MM.1S (cell line): ENCODE results near the gene WNT3.

Experiments
- DNase-seq: peaks from one replicate; pipeline ENCODE4 v3.0.0-alpha.2; 2015
- H2AFZ ChIP-seq: fragments of 300-600 bp; sonication (generic); 2 replicates; pipeline ENCODE4 v1.6.0; 2016; ENCODE audit warnings: antibody characterized with exemption, low read length
- H3F3A ChIP-seq: fragments of 300-600 bp; sonication (generic); 2 replicates; pipeline ENCODE4 v1.6.1; 2016; ENCODE audit warnings: mild to moderate bottlenecking, antibody characterized with exemption, low read length, moderate library complexity, mixed read lengths; ENCODE audit not compliant: insufficient read depth
- H3K27ac ChIP-seq: fragments of 300-600 bp; sonication (generic); 2 replicates; pipeline ENCODE4 v1.5.1; 2016; ENCODE audit warnings: mild to moderate bottlenecking, low read length
- H3K27me3 ChIP-seq: fragments of 300-600 bp; sonication (generic); replicated peaks from 2 replicates; pipeline ENCODE4 v1.6.0; 2016; ENCODE audit warnings: low read length; ENCODE audit not compliant: insufficient read depth
- H3K36me3 ChIP-seq: fragments of 300-600 bp; sonication (generic); replicated peaks from 2 replicates; pipeline ENCODE4 v1.6.1; 2016; ENCODE audit warnings: mild to moderate bottlenecking, low read length, mixed read lengths; ENCODE audit not compliant: insufficient read depth
- H3K4me1 ChIP-seq: fragments of 300-600 bp; sonication (generic); 2 replicates; pipeline ENCODE4 v1.6.1; 2016; ENCODE audit warnings: low read length, mixed read lengths
- H3K4me2 ChIP-seq: fragments of 300-600 bp; sonication (generic); 2 replicates; pipeline ENCODE4 v1.6.0; 2016; ENCODE audit warnings: low read depth, low read length
- H3K4me3 ChIP-seq: fragments of 300-600 bp; sonication (generic); 2 replicates; pipeline ENCODE4 v1.5.1; 2016; ENCODE audit warnings: low read length, mixed read lengths
- H3K79me2 ChIP-seq: fragments of 300-600 bp; sonication (generic); 2 replicates; pipeline ENCODE4 v1.6.1; 2016; ENCODE audit warnings: mixed run types, low read length, mixed read lengths
- H3K9ac ChIP-seq: fragments of 300-600 bp; sonication (generic); 2 replicates; pipeline ENCODE4 v1.6.1; 2016; ENCODE audit warnings: low read length, mixed read lengths
- H3K9me2 ChIP-seq: fragments of 300-600 bp; sonication (generic); replicated peaks from 2 replicates; pipeline ENCODE4 v1.6.1; 2016; ENCODE audit warnings: mild to moderate bottlenecking, low read length, mixed read lengths; ENCODE audit not compliant: insufficient read depth
- H3K9me3 ChIP-seq: fragments of 300-600 bp; sonication (generic); replicated peaks from 2 replicates; pipeline ENCODE4 v1.6.1; 2016; ENCODE audit warnings: mild to moderate bottlenecking, low read length, mixed read lengths; ENCODE audit not compliant: insufficient read depth
- H4K20me1 ChIP-seq: fragments of 300-600 bp; sonication (generic); 2 replicates; pipeline ENCODE4 v1.6.1; 2016; ENCODE audit warnings: mild to moderate bottlenecking, low read length, moderate library complexity, mixed read lengths; ENCODE audit not compliant: insufficient read depth
- EZH2 ChIP-seq: fragments of 300-600 bp; sonication (generic); optimal IDR thresholded peaks from 2 replicates; pipeline ENCODE3; 2017; ENCODE audit warnings: low read depth, mild to moderate bottlenecking, antibody characterized with exemption, low read length, mixed read lengths
- EZH2phosphoT487 ChIP-seq: fragments of 300-600 bp; sonication (generic); IDR thresholded peaks from 2 replicates; pipeline ENCODE4 v1.6.1; 2018; ENCODE audit warnings: antibody characterized with exemption, low read length
- TF ChIP-seq, protein P1 (sequence below): fragments of 300-600 bp; sonication (generic); IDR thresholded peaks from 2 replicates; pipeline ENCODE4 v1.5.1; 2016; ENCODE audit warnings: antibody characterized with exemption, low read length, mixed read lengths

WNT3 gene

DNA sequence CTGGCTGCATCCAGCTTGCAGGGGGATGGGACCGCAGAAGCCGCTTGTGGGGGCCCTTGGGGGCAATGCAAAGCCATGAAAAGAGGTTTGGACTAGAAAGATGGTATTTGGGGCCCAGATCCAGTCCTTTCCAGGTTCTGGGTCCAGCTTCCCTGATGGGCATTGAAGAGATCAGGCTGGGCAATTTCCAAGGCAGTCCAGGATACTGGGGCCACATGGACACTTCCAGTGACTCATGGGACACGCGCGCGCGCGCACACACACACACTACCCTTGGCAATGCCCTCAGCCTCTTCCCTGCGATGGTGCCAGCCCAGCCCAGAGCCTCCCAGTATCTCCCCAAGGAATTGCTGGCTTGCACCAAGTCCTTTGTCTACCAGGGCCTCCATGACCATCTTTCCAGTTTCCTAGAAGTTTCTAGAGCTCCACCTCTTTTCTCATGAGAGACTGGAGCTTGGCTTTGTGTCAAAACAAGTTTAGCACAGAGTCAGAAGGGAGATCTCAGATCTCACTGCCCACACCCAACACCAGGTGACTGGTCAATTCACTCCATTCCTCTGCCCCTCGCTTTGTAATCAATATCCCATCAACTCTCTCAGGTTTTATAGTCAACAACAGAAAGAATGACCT is 44.3 kb downstream of the WNT3 start:
- no peak overlapping the region for H3K4me3 ChIP-seq
- no peaks in the 10 kb centered on the region for H3F3A ChIP-seq
- H3K27ac ChIP-seq: no peak overlapping the region
- no peaks in the 10 kb centered on the region for H3K79me2 ChIP-seq
- no peaks in the 10 kb centered on the region for H4K20me1 ChIP-seq
- no peak overlapping the region for H3K9ac ChIP-seq
- H3K36me3 ChIP-seq: no peaks in the 10 kb centered on the region
- H2AFZ ChIP-seq: no peak overlapping the region
- DNase-seq: no peak
- no peaks in the 10 kb centered on the region for H3K9me3 ChIP-seq
- 0 out of 2 replicates have a peak, but pooled peaks cover 5% of the 10 kb centered on the region for H3K4me1 ChIP-seq
- no peaks in the 10 kb centered on the region for H3K9me2 ChIP-seq
- peaks cover 77% of the 10 kb centered on the region for H3K27me3 ChIP-seq
- H3K4me2 ChIP-seq: no peak overlapping the region
- no peak for TF ChIP-seq EZH2phosphoT487
- TF ChIP-seq, protein P1, sequence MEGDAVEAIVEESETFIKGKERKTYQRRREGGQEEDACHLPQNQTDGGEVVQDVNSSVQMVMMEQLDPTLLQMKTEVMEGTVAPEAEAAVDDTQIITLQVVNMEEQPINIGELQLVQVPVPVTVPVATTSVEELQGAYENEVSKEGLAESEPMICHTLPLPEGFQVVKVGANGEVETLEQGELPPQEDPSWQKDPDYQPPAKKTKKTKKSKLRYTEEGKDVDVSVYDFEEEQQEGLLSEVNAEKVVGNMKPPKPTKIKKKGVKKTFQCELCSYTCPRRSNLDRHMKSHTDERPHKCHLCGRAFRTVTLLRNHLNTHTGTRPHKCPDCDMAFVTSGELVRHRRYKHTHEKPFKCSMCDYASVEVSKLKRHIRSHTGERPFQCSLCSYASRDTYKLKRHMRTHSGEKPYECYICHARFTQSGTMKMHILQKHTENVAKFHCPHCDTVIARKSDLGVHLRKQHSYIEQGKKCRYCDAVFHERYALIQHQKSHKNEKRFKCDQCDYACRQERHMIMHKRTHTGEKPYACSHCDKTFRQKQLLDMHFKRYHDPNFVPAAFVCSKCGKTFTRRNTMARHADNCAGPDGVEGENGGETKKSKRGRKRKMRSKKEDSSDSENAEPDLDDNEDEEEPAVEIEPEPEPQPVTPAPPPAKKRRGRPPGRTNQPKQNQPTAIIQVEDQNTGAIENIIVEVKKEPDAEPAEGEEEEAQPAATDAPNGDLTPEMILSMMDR: no peak
- no peak for TF ChIP-seq EZH2

GRCh38 chr17:46773676-46774075 is 44.8 kb downstream of the WNT3 start:
- H3K9ac ChIP-seq: no peak overlapping the region

DNA sequence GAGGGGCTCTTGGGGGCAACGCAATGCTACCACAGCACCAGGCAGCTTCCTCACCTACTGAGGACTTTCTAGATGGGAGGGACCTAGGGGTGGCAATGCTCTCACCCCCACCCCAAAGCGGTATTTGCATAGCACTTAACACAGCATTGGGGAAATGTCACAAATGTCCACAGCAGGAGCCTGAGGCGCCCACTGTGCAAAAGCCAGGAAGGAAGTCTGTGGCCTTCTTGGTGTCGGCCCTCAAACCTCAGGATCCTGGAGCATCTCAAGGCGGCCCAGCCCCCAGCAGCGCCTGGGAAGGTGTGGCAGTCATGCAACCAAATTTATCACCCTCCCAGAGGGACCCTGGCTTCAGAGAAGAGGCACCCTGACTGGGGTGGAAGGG is 45.3 kb downstream of the WNT3 start:
- Histone ChIP-seq H3K79me2 (no peaks in the 10 kb centered on the region), H3K4me1 (0 out of 2 replicates have a peak, but pooled peaks cover 5% of the 10 kb centered on the region), H3K36me3 (no peaks in the 10 kb centered on the region), H2AFZ (no peak overlapping the region), H3K9ac (no peak overlapping the region), H3K27me3 (peaks cover 68% of the 10 kb centered on the region), H3K27ac (no peak overlapping the region), H3K4me2 (no peak overlapping the region), H3F3A (no peaks in the 10 kb centered on the region), H3K9me3 (no peaks in the 10 kb centered on the region), H3K4me3 (no peak overlapping the region), H4K20me1 (no peaks in the 10 kb centered on the region), H3K9me2 (no peaks in the 10 kb centered on the region)
- DNase-seq: no peak
- TF ChIP-seq EZH2 (no peak), EZH2phosphoT487 (no peak)
- TF ChIP-seq, protein P1: no peak

More at GRCh38 chr17:46773676-46774075, 44.8 kb downstream of the WNT3 start:
- Histone ChIP-seq H3K4me1 (0 out of 2 replicates have a peak, but pooled peaks cover 5% of the 10 kb centered on the region), H4K20me1 (no peaks in the 10 kb centered on the region), H3K9me3 (no peaks in the 10 kb centered on the region), H3F3A (no peaks in the 10 kb centered on the region), H3K27me3 (peaks cover 72% of the 10 kb centered on the region), H3K4me2 (no peak overlapping the region), H3K36me3 (no peaks in the 10 kb centered on the region), H3K4me3 (no peak overlapping the region), H3K9me2 (no peaks in the 10 kb centered on the region), H3K79me2 (no peaks in the 10 kb centered on the region), H3K27ac (no peak overlapping the region), H2AFZ (no peak overlapping the region)
- TF ChIP-seq EZH2 (no peak), EZH2phosphoT487 (no peak)
- TF ChIP-seq, protein P1: no peak
- DNase-seq: no peak
